Mesenchymal stem cell (in vitro differentiated cells and primary cell): ENCODE results near the gene IVD.

Source experiments
- DNase-seq: peaks from one replicate; pipeline ENCODE4 v3.0.0-alpha.2; 2013
- H2AFZ ChIP-seq: one replicate; pipeline ENCODE4 v1.6.1; 2013; ENCODE audit warnings: low read depth, mild to moderate bottlenecking, control low read depth, inconsistent platforms, low read length, moderate library complexity
- H2AK5ac ChIP-seq: 2 replicates; pipeline ENCODE4 v1.6.1; 2013; ENCODE audit warnings: low read length, moderate library complexity, mild to moderate bottlenecking, inconsistent platforms; ENCODE audit not compliant: severe bottlenecking
- H2BK120ac ChIP-seq: one replicate; pipeline ENCODE4 v1.6.1; 2013; ENCODE audit warnings: low read depth, mild to moderate bottlenecking, inconsistent platforms, low read length, moderate library complexity
- H2BK12ac ChIP-seq, 2 experiments: one replicate each; pipeline ENCODE4 v1.6.1; 2013; ENCODE audit warnings: inconsistent platforms in 2 of 2, low read length in 2 of 2, mild to moderate bottlenecking in 2 of 2, moderate library complexity in 2 of 2, control low read depth in 1 of 2
- H2BK15ac ChIP-seq: one replicate; pipeline ENCODE4 v1.6.1; 2013; ENCODE audit warnings: mild to moderate bottlenecking, low read depth, inconsistent platforms; ENCODE audit not compliant: poor library complexity, severe bottlenecking
- H2BK5ac ChIP-seq: 2 replicates; pipeline ENCODE4 v1.6.1; 2013; ENCODE audit warnings: low read depth, mild to moderate bottlenecking, low read length, control low read depth, inconsistent platforms; ENCODE audit not compliant: poor library complexity, severe bottlenecking
- H3K14ac ChIP-seq, 2 experiments: one replicate each; pipeline ENCODE4 v1.6.1; 2013; ENCODE audit warnings: inconsistent platforms in 2 of 2, low read length in 2 of 2, control low read depth in 1 of 2, mild to moderate bottlenecking in 1 of 2, moderate library complexity in 1 of 2
- H3K18ac ChIP-seq, 2 experiments: one replicate each; pipeline ENCODE4 v1.6.1; 2013; ENCODE audit warnings: inconsistent platforms in 2 of 2, low read length in 2 of 2, control low read depth in 1 of 2, low read depth in 1 of 2, mild to moderate bottlenecking in 1 of 2
- H3K23ac ChIP-seq, 2 experiments: one replicate each; pipeline ENCODE4 v1.6.1; 2013; ENCODE audit warnings: inconsistent platforms in 2 of 2, low read length in 2 of 2, mild to moderate bottlenecking in 2 of 2, moderate library complexity in 2 of 2, control low read depth in 1 of 2
- H3K27ac ChIP-seq: 2 replicates; pipeline ENCODE4 v1.5.1; 2013; ENCODE audit warnings: mild to moderate bottlenecking, moderate library complexity, low read length, control low read depth, inconsistent platforms; ENCODE audit not compliant: poor library complexity, severe bottlenecking
- H3K27me3 ChIP-seq, 2 experiments: 2 replicates each; pipeline versions ENCODE4 v1.6.1 to v1.7.0; 2013; ENCODE audit warnings: low read length in 2 of 2, mild to moderate bottlenecking in 2 of 2, moderate library complexity in 2 of 2, control low read depth in 1 of 2, inconsistent platforms in 1 of 2; ENCODE audit not compliant: control insufficient read depth in 1 of 2, insufficient read depth in 1 of 2
- H3K36me3 ChIP-seq, 2 experiments: 2 replicates each; pipeline versions ENCODE4 v1.6.1 to v1.7.0; 2013; ENCODE audit warnings: low read length in 2 of 2, control low read depth in 1 of 2, inconsistent platforms in 1 of 2, low read depth in 1 of 2, mild to moderate bottlenecking in 1 of 2; ENCODE audit not compliant: insufficient read depth in 2 of 2, control insufficient read depth in 1 of 2
- H3K4ac ChIP-seq, 2 experiments: one replicate each; pipeline ENCODE4 v1.6.1; 2013; ENCODE audit warnings: inconsistent platforms in 2 of 2, low read length in 2 of 2, mild to moderate bottlenecking in 2 of 2, moderate library complexity in 2 of 2, control low read depth in 1 of 2, low read depth in 1 of 2
- H3K4me1 ChIP-seq: 2 replicates; pipeline ENCODE4 v1.6.1; 2013; ENCODE audit warnings: low read depth, low read length, control low read depth; ENCODE audit not compliant: control insufficient read depth, insufficient read depth
- H3K4me2 ChIP-seq: 2 replicates; pipeline ENCODE4 v1.6.1; 2013; ENCODE audit warnings: low read length, mild to moderate bottlenecking, inconsistent platforms; ENCODE audit not compliant: poor library complexity, severe bottlenecking
- H3K4me3 ChIP-seq, 2 experiments: 2 replicates each; pipeline versions ENCODE4 v1.5.1 to v1.7.0; 2013; ENCODE audit warnings: low read length in 2 of 2, mild to moderate bottlenecking in 2 of 2, control low read depth in 1 of 2, low read depth in 1 of 2; ENCODE audit not compliant: insufficient read depth in 1 of 2
- H3K79me1 ChIP-seq: replicated peaks from 2 replicates; pipeline ENCODE4 v1.6.1; 2013; ENCODE audit warnings: mild to moderate bottlenecking, control low read depth, low read length, inconsistent platforms; ENCODE audit not compliant: poor library complexity, severe bottlenecking
- H3K9ac ChIP-seq: 2 replicates; pipeline ENCODE4 v1.7.0; 2013; ENCODE audit warnings: mild to moderate bottlenecking, low read length, moderate library complexity
- H3K9me3 ChIP-seq: 2 replicates; pipeline ENCODE4 v1.7.0; 2013; ENCODE audit warnings: mild to moderate bottlenecking, low read length; ENCODE audit not compliant: control insufficient read depth
- H4K8ac ChIP-seq: one replicate; pipeline ENCODE4 v1.6.1; 2013; ENCODE audit warnings: inconsistent platforms, mild to moderate bottlenecking, low read length, moderate library complexity
- H4K91ac ChIP-seq: one replicate; pipeline ENCODE4 v1.6.1; 2013; ENCODE audit warnings: mild to moderate bottlenecking, low read length, inconsistent platforms
- WGBS: methylation state at CpG from one replicate; pipeline ENCODE4 v1.1.7; 2013; ENCODE audit warnings: mixed read lengths; 5-methylcytosine and 5-hydroxymethylcytosine counted together

Gene IVD

DNA sequence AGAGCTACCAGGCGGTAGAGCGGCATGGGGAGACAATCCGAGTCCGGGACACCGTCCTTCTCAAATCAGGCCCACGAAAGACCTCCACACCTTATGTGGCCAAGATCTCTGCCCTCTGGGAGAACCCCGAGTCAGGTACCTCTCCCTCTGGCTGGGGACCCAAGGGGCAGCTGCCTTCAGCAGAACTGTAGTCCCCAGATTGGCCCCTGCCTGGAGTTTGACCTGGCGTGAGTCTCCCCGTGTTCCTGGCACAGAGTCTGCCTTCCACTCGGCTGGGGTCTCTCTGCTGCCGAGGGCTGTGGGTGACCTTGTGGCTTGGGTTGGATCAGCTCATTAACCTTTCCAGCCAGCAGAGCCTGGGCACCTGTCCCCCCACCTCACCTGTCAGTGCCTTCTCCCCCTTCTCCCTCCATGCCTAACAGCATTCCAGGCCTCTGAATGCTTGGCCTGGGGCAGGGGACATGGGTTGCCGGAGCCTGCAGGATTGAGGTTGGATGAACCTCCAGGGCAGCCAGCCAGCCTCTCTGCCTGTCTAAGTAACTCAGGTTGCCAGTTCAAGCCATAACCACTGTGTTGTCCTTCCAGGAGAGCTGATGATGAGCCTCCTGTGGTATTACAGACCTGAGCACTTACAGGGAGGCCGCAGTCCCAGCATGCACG lies 58.4 kb downstream of the IVD start:
- H3K9me3 ChIP-seq: no peaks in the 10 kb centered on the region
- no peak overlapping the region for H3K18ac ChIP-seq
- H3K9ac ChIP-seq: no peak overlapping the region
- H2AFZ ChIP-seq: no peak overlapping the region
- H3K4ac ChIP-seq: no peak overlapping the region
- no peak overlapping the region for H3K4me2 ChIP-seq
- WGBS: 96% methylated on average over 14 of the region's 14 CpGs
- peaks cover 37% of the 10 kb centered on the region for H3K79me1 ChIP-seq
- no peaks in the 10 kb centered on the region for H3K27me3 ChIP-seq
- H2BK5ac ChIP-seq: no peak overlapping the region
- H3K23ac ChIP-seq: no peak overlapping the region
- H3K36me3 ChIP-seq: peaks cover 73 to 78% of the 10 kb centered on the region in 2 experiments
- no peak overlapping the region for H4K8ac ChIP-seq
- H4K91ac ChIP-seq: no peak overlapping the region
- H3K27ac ChIP-seq: no peak overlapping the region
- H2AK5ac ChIP-seq: no peak overlapping the region
- no peak overlapping the region for H2BK12ac ChIP-seq
- no peak overlapping the region for H3K14ac ChIP-seq
- no peak overlapping the region for H3K4me3 ChIP-seq
- H3K4me1 ChIP-seq: no peaks in the 10 kb centered on the region
- H2BK15ac ChIP-seq: no peak overlapping the region
- no peak overlapping the region for H2BK120ac ChIP-seq
- no peak for DNase-seq

DNA sequence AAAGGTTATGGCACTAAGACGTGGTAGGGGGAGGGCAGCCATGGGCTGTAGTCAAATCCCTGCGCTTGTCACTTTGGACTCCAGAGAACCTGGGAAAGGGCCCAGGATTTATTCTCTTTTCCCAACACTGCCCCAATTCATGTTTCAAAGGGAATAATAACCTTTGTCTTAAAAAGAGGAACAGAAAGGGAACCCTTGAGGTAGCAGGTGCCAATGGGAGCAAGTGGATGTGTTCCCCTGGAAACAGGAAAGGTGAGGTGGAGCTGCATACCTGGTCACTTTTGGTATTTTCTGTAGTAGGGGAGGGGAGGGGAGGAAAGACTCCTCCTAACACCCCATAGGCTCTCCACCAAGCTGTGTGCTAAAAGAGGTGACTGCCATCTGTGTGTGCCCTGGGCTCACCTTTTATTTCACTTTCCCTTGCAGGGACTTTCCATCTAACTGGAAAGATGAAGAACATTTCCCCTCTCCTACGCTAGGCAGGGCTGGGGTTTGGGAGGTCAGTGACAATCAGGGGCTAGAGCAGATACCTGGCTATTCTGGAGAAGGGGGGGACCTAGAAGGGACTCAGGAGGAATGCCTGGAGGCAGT lies 59.1 kb downstream of the IVD start:
- Histone ChIP-seq H3K27me3 (no peaks in the 10 kb centered on the region), H3K4me1 (no peaks in the 10 kb centered on the region), H2BK12ac (no peak overlapping the region), H3K4ac (no peak overlapping the region), H3K9me3 (no peaks in the 10 kb centered on the region), H2AK5ac (no peak overlapping the region), H3K79me1 (peaks cover 31% of the 10 kb centered on the region), H3K4me3 (no peak overlapping the region), H3K23ac (no peak overlapping the region), H2BK15ac (no peak overlapping the region), H3K4me2 (no peak overlapping the region), H2AFZ (no peak overlapping the region), H2BK5ac (no peak overlapping the region), H3K14ac (no peak overlapping the region), H3K36me3 (peaks cover 66 to 71% of the 10 kb centered on the region in 2 experiments), H3K27ac (no peak overlapping the region), H2BK120ac (no peak overlapping the region), H4K8ac (no peak overlapping the region), H4K91ac (no peak overlapping the region), H3K18ac (no peak overlapping the region), H3K9ac (no peak overlapping the region)
- DNase-seq: no peak
- WGBS: 97% methylated on average over 2 of the region's 3 CpGs

DNA sequence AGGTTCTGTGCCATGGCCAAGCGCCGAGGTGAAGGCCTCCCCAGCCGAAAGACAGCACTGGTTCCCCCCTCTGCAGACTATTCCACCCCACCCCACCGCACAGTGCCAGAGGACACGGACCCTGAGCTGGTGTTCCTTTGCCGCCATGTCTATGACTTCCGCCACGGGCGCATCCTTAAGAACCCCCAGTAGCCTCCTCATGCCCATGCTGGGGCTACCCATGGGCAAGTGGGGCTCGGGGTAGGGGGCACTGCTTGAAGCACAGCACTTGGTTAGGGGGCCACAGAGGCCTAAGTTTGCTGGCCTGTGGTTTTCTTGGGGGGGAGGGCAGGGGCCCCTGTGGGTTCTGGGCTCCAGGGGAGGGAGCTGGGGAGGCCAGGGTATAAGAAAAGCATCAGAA lies 60.3 kb downstream of the IVD start:
- WGBS: 98% methylated on average over 10 of the region's 10 CpGs
- Histone ChIP-seq H3K4ac (no peak overlapping the region), H3K9ac (no peak overlapping the region), H3K27ac (no peak overlapping the region), H3K27me3 (no peaks in the 10 kb centered on the region), H3K4me1 (peaks cover 8% of the 10 kb centered on the region), H2BK5ac (no peak overlapping the region), H3K9me3 (no peaks in the 10 kb centered on the region), H2AK5ac (no peak overlapping the region), H3K36me3 (peaks cover 57 to 63% of the 10 kb centered on the region in 2 experiments), H2BK120ac (no peak overlapping the region), H2BK15ac (no peak overlapping the region), H3K18ac (no peak overlapping the region), H4K91ac (no peak overlapping the region), H3K4me2 (no peak overlapping the region), H2AFZ (no peak overlapping the region), H3K14ac (no peak overlapping the region), H3K4me3 (no peak overlapping the region), H3K23ac (no peak overlapping the region), H3K79me1 (peaks cover 20% of the 10 kb centered on the region), H4K8ac (no peak overlapping the region), H2BK12ac (no peak overlapping the region)
- DNase-seq: no peak

DNA sequence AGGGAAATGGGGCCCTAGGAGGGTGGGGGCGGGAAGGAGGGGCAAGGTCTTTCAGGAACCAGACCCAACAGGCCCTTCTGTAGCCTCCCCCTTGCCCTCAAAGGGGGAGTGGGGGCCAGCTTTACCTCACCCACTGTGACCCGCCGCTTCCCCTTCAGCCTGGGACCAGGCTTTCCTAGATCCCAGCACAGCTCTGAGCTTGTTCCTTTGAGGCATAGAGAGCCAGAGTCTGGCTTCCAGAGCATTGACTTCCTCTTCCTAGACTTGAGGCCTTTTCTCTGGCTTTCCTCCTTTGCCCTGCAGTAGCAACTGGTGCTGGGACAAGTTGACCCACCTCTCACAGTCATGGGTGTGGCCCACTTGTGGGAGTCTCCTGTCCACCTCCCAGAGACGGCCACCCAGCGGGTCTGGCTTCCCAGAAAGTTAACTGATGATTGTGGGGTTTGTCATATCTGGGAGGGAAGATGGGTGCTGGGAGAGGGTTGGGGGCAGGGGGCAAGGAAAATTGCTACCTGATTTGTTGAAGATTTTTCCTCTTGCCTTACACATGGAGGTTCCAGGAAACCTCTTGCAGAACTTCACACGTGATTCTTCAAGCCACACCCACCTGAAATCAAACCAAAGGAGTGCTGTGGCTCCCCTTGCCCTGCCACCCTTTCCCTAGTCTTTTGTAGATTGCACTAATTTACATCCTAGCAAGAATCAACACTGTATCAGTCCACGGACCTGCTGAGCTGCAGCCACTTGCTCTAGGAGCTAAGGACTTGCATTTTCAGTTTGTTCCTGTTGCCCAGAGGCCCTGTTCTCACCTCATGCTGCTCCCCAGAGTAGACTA lies 61.0 kb downstream of the IVD start:
- Histone ChIP-seq H2BK5ac (no peak overlapping the region), H3K4me2 (no peak overlapping the region), H2AFZ (no peak overlapping the region), H4K91ac (no peak overlapping the region), H3K27ac (no peak overlapping the region), H2BK12ac (no peak overlapping the region), H3K18ac (no peak overlapping the region), H3K9ac (no peak overlapping the region), H3K23ac (no peak overlapping the region), H3K4ac (no peak overlapping the region), H3K14ac (no peak overlapping the region), H2BK15ac (no peak overlapping the region), H2BK120ac (no peak overlapping the region), H3K27me3 (no peaks in the 10 kb centered on the region), H3K4me1 (peaks cover 10% of the 10 kb centered on the region), H3K79me1 (peaks cover 19% of the 10 kb centered on the region), H3K36me3 (peaks cover 57 to 62% of the 10 kb centered on the region in 2 experiments), H4K8ac (no peak overlapping the region), H3K9me3 (no peaks in the 10 kb centered on the region), H3K4me3 (no peak overlapping the region), H2AK5ac (no peak overlapping the region)
- WGBS: 92% methylated on average over 7 of the region's 7 CpGs
- no peak for DNase-seq
